Measurements from ENCODE around the gene HRAS.

GRCh38 chr11:488062-488461 lies 47.3 kb downstream of the HRAS start:
- TF ChIP-seq CTCF (conservative IDR thresholded peaks at IDR 0.05) (no peak), EZH2 (IDR thresholded peaks at IDR 0.05; ENCODE audit: low read depth) (no peak)
